GM12801 (cell line): ENCODE measurements around the gene FBXL7.

ENCODE experiments used
- CTCF ChIP-seq: IDR thresholded peaks from one replicate; pipeline ENCODE4 v1.5.1; 2011; ENCODE audit warnings: control low read depth; ENCODE audit not compliant: insufficient read length; ENCODE audit errors: extremely low read depth

FBXL7 gene

GRCh38 chr5:15821506-15821905 lies 321.5 kb downstream of the FBXL7 start:
- no peak for TF ChIP-seq CTCF

- no peak for TF ChIP-seq CTCF
Measured at GRCh38 chr5:15823398-15823797, 323.4 kb downstream of the FBXL7 start.

- TF ChIP-seq CTCF: no peak
Measured at GRCh38 chr5:15827741-15828140, 327.8 kb downstream of the FBXL7 start.

- no peak for TF ChIP-seq CTCF
Measured at GRCh38 chr5:15831408-15831807, 331.4 kb downstream of the FBXL7 start.

GRCh38 chr5:15833365-15833764 lies 333.4 kb downstream of the FBXL7 start:
- TF ChIP-seq CTCF: no peak

- TF ChIP-seq CTCF: no peak
Measured at GRCh38 chr5:15834596-15835245, 334.7 kb downstream of the FBXL7 start.

GRCh38 chr5:15835514-15835913 lies 335.5 kb downstream of the FBXL7 start:
- TF ChIP-seq CTCF: no peak
